Bronchial epithelial cell (primary cell): Measurements from ENCODE around the gene DYNLRB2. TPM values are rescaled to one million over a fixed set of nuclear protein-coding genes. Genes with fewer than 3 reads are reported as not detected.

ENCODE experiments used
- DNase-seq: peaks from one replicate; pipeline ENCODE4 v3.0.0-alpha.2; 2010; ENCODE audit warnings: low read depth
- FAIRE-seq: peaks from 2 replicates; lab custom pipeline; 2011; peaks lifted over from hg19 to GRCh38; lab: Jason Lieb, UNC
- H3K27me3 ChIP-seq: 2 replicates; pipeline ENCODE4 v1.5.1; 2011; ENCODE audit warnings: low read length; ENCODE audit not compliant: control insufficient read depth, insufficient read depth
- H3K36me3 ChIP-seq: 2 replicates; pipeline ENCODE4 v1.5.1; 2011; ENCODE audit warnings: low read length; ENCODE audit not compliant: control insufficient read depth, insufficient read depth
- H3K4me3 ChIP-seq: 2 replicates; pipeline ENCODE4 v1.5.1; 2011; ENCODE audit warnings: mild to moderate bottlenecking, low read depth, low read length, control low read depth
- total RNA-seq: library from RNA; depleted of rRNA; stranded (reverse); fragments of >200 nt; gene quantifications from 2 replicates; pipeline ENCODE4 v1.2.1, GENCODE V29; 2014
- TF ChIP-seq, protein P1 (sequence below): IDR thresholded peaks from 2 replicates; pipeline ENCODE4 v1.5.1; 2011; ENCODE audit warnings: mild to moderate bottlenecking, moderate library complexity, low read length, control low read depth, inconsistent platforms; ENCODE audit not compliant: insufficient read depth, severe bottlenecking

DYNLRB2 gene
- total RNA-seq, 1 donor from 2014 or later, result not detected

DNA sequence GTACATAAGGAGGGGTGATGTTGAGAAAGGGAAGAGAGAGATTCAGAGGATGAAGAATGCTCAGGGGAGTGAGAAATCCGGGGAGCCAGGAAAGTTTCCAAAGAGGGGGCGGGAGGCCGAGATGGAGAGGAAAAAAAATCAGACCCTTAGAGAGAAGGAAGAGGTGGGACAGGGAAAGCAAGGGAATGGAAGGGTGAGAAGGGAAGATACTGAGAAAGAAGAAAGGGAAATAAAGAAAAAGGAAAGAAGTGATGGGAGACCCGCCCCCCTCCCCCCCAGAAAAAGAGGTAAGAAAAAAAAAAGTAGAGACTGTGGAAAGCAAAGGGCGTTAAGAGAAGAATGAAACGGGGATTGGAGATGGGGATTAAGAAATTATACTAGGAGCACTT, 507 bp downstream of the DYNLRB2 start:
- no peak for FAIRE-seq
- H3K4me3 ChIP-seq, result peak overlapping the region; percentile 54

DNA sequence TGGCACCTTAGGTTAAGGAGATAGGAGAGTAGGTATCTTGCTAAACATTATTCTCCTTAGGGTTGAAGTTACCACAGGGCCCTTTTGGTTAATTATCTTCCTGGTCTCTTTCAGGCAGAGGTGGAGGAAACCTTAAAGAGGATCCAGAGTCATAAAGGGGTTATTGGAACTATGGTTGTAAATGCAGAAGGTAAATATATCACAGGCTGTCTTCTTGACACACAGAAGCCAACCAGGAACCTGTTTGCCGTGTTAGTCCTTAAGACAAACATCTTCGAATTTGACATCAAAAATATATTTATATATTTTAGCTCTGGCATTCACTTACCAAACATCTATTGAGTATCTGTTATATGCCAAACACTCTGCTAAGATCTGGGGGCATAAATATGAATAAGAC, 2.4 kb downstream of the DYNLRB2 start:
- TF ChIP-seq, protein P1, sequence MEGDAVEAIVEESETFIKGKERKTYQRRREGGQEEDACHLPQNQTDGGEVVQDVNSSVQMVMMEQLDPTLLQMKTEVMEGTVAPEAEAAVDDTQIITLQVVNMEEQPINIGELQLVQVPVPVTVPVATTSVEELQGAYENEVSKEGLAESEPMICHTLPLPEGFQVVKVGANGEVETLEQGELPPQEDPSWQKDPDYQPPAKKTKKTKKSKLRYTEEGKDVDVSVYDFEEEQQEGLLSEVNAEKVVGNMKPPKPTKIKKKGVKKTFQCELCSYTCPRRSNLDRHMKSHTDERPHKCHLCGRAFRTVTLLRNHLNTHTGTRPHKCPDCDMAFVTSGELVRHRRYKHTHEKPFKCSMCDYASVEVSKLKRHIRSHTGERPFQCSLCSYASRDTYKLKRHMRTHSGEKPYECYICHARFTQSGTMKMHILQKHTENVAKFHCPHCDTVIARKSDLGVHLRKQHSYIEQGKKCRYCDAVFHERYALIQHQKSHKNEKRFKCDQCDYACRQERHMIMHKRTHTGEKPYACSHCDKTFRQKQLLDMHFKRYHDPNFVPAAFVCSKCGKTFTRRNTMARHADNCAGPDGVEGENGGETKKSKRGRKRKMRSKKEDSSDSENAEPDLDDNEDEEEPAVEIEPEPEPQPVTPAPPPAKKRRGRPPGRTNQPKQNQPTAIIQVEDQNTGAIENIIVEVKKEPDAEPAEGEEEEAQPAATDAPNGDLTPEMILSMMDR, result no peak
- no peak overlapping the region for H3K4me3 ChIP-seq
- FAIRE-seq, result no peak
- no peaks in the 10 kb centered on the region for H3K27me3 ChIP-seq
- no peaks in the 10 kb centered on the region for H3K36me3 ChIP-seq
- no peak for DNase-seq

More for the DNA sequence above, 507 bp downstream of the DYNLRB2 start:
- DNase-seq, result no peak
- TF ChIP-seq, protein P1, result no peak
- Histone ChIP-seq H3K36me3 (no peaks in the 10 kb centered on the region), H3K27me3 (no peaks in the 10 kb centered on the region)

DNA sequence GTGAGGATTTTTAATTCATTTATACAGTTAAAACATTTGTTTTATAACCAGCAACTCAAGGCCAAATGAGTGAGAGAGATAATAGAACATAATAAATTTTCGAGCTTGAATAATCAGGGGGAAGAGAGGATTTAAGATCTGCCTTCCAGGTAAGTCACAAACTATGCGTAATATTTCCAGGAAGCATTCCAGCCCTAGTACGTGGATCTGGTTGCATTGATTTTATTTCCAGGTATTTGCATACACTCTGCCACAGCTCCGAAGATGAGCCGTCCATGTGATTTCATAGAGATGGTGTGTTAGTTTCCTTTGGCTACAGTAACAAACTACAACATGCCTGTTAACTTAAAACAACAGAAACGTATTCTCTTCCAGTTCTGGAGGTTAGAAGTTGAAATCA, 3.5 kb downstream of the DYNLRB2 start:
- no peaks in the 10 kb centered on the region for H3K27me3 ChIP-seq
- H3K36me3 ChIP-seq, result no peaks in the 10 kb centered on the region
- FAIRE-seq (no peak), DNase-seq (no peak)
- TF ChIP-seq, protein P1, result no peak
- H3K4me3 ChIP-seq, result no peak overlapping the region

DNA sequence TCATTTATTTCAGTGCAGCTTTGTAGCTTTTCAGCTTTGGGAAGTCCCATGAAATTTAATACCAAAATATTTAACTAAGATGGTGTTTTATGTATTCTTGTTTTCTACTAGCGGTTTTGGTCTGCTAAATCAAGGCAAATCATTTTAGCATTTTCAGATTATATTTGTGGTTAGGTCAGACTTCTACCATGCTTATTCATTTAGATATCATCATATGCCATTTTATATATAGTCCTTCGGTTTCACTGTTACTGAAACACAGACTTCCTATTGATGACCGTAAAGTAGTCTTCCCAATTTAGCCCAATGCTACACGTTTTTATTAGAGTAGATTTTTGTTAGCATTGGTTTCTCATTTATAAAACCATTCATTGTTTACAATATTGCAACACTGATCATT, 5.5 kb downstream of the DYNLRB2 start:
- TF ChIP-seq, protein P1, result no peak
- Histone ChIP-seq H3K27me3 (no peaks in the 10 kb centered on the region), H3K4me3 (no peak overlapping the region), H3K36me3 (no peaks in the 10 kb centered on the region)
- DNase-seq (no peak), FAIRE-seq (no peak)

DNA sequence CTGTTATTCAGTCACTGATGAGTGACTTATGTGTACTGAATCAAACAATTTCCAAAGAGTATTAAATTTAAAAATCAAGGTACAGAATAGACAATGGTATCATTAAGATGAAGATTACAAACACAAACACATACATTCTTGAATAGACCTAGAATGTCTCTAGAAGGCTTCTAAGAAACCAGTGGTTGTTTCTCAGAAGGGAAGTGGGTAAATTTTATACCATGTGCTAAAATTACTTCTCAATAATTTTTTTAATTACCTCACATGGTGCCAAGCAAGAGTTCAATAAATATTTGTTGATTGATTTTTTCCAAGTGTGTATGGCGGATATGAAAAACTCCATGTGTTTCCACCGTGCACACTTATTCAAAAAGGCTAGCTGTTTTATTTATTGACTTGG, 6.4 kb downstream of the DYNLRB2 start:
- FAIRE-seq, result no peak
- TF ChIP-seq, protein P1, result no peak
- no peak for DNase-seq
- no peak overlapping the region for H3K4me3 ChIP-seq
- no peaks in the 10 kb centered on the region for H3K36me3 ChIP-seq
- H3K27me3 ChIP-seq, result no peaks in the 10 kb centered on the region

DNA sequence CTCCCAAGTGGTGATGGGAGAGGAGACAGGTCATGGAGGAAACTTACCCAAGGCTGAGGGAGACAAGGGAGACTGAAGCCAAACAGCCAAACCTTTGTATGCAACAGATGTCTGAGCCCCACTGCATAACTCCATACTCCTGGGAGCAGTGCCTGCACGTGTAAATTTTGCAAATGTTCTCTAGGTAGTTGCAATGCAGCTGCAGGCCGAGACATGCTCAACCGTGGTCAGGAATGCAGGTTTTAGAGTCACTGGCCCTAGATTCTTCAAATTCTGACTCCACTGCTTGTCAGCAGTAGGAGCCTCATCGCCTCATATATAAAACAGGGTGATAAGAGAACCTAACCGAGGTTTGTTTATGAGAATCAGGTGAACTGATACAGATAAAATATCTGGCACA, 11.5 kb downstream of the DYNLRB2 start:
- Histone ChIP-seq H3K27me3 (no peaks in the 10 kb centered on the region), H3K36me3 (no peaks in the 10 kb centered on the region), H3K4me3 (no peak overlapping the region)
- peak; percentile 76 for DNase-seq
- TF ChIP-seq, protein P1, result no peak
- no peak for FAIRE-seq
